GM23338 (cell line): ENCODE data around the gene PGAP1. TPM values are rescaled to one million over a fixed set of nuclear protein-coding genes. Genes with fewer than 3 reads are reported as not detected.

Source experiments
- ATAC-seq: fragments of 200-7000 bp; cut with Tn5 transposase; 3 replicates; pipeline ENCODE4 v1.9.1; 2020
- DNase-seq: peaks from one replicate; pipeline ENCODE4 v3.0.0-alpha.2; 2015; ENCODE audit warnings: low spot score
- H2AFZ ChIP-seq: fragments of 200-600 bp; sonication (generic); 2 replicates; pipeline ENCODE4 v1.8.0; 2016; ENCODE audit warnings: antibody characterized with exemption, mild to moderate bottlenecking, moderate library complexity
- H3F3A ChIP-seq: fragments of 200-600 bp; sonication (generic); replicated peaks from 2 replicates; pipeline ENCODE4 v1.8.0; 2017; ENCODE audit warnings: antibody characterized with exemption, mixed run types, low read depth
- H3K27ac ChIP-seq: fragments of 200-600 bp; sonication (generic); 2 replicates; pipeline ENCODE4 v1.6.1; 2016; ENCODE audit warnings: low read depth
- H3K27me3 ChIP-seq: fragments of 200-600 bp; sonication (generic); 2 replicates; pipeline ENCODE4 v1.8.0; 2016; ENCODE audit warnings: mild to moderate bottlenecking, mixed run types, moderate library complexity; ENCODE audit not compliant: insufficient read depth
- H3K36me3 ChIP-seq: fragments of 200-600 bp; sonication (generic); 2 replicates; pipeline ENCODE4 v1.8.0; 2016; ENCODE audit warnings: mild to moderate bottlenecking; ENCODE audit not compliant: insufficient read depth
- H3K4me1 ChIP-seq: fragments of 200-600 bp; sonication (generic); 2 replicates; pipeline ENCODE4 v1.8.0; 2016; ENCODE audit warnings: mild to moderate bottlenecking, moderate library complexity; ENCODE audit not compliant: insufficient read depth
- H3K4me2 ChIP-seq: fragments of 200-600 bp; sonication (generic); 2 replicates; pipeline ENCODE4 v1.7.1; 2017; ENCODE audit warnings: mixed run types
- H3K4me3 ChIP-seq: fragments of 200-600 bp; sonication (generic); 2 replicates; pipeline ENCODE4 v1.6.1; 2016; ENCODE audit warnings: mixed run types
- H3K79me2 ChIP-seq: fragments of 200-600 bp; sonication (generic); replicated peaks from 2 replicates; pipeline ENCODE4 v1.8.0; 2017; ENCODE audit warnings: mild to moderate bottlenecking; ENCODE audit not compliant: insufficient read depth
- H3K9me2 ChIP-seq: fragments of 200-600 bp; sonication (generic); 2 replicates; pipeline ENCODE4 v1.8.0; 2017; ENCODE audit not compliant: insufficient read depth
- H4K20me1 ChIP-seq: fragments of 200-600 bp; sonication (generic); replicated peaks from 2 replicates; pipeline ENCODE4 v1.8.0; 2017; ENCODE audit warnings: mild to moderate bottlenecking; ENCODE audit not compliant: insufficient read depth
- H3K27ac Mint-ChIP-seq: 2 replicates; pipeline ENCODE4 v1.8.0; 2020; ENCODE audit warnings: inconsistent platforms, mild to moderate bottlenecking, moderate library complexity, mixed read lengths
- H3K27me3 Mint-ChIP-seq: 3 replicates; pipeline ENCODE4 v1.8.0; 2022; ENCODE audit warnings: low read depth, mild to moderate bottlenecking, moderate library complexity, mixed read lengths, inconsistent platforms; ENCODE audit not compliant: insufficient read depth, poor library complexity
- H3K36me3 Mint-ChIP-seq: 3 replicates; pipeline ENCODE4 v1.8.0; 2021; ENCODE audit warnings: low read depth, mild to moderate bottlenecking, inconsistent platforms, moderate library complexity, mixed read lengths
- H3K4me1 Mint-ChIP-seq: 3 replicates; pipeline ENCODE4 v1.8.0; 2020; ENCODE audit warnings: mild to moderate bottlenecking, inconsistent platforms, mixed read lengths
- H3K4me3 Mint-ChIP-seq: 3 replicates; pipeline ENCODE4 v1.8.0; 2021; ENCODE audit warnings: moderate library complexity, mild to moderate bottlenecking, inconsistent platforms, mixed read lengths
- H3K9me3 Mint-ChIP-seq: 3 replicates; pipeline ENCODE4 v1.8.0; 2020; ENCODE audit warnings: moderate library complexity, mild to moderate bottlenecking, inconsistent platforms, mixed read lengths
- ETS1 ChIP-seq: IDR thresholded peaks from 2 replicates; pipeline ENCODE4 v1.6.1; 2016; ENCODE audit warnings: antibody characterized with exemption
- EZH2phosphoT487 ChIP-seq: fragments of 200-600 bp; sonication (generic); IDR thresholded peaks from one replicate; pipeline ENCODE4 v1.8.1; 2018; ENCODE audit warnings: antibody characterized with exemption; ENCODE audit not compliant: unreplicated experiment
- JUNB ChIP-seq: IDR thresholded peaks from one replicate; pipeline ENCODE4 v1.6.1; 2016; ENCODE audit warnings: antibody characterized with exemption; ENCODE audit not compliant: unreplicated experiment
- ZNF114 ChIP-seq: fragments of 250-450 bp; sonication (Bioruptor Pico); IDR thresholded peaks from 2 replicates; pipeline ENCODE4 v1.5.0; 2020; ENCODE audit warnings: mild to moderate bottlenecking, moderate library complexity
- ZNF331 ChIP-seq: fragments of 250-450 bp; sonication (Bioruptor Pico); IDR thresholded peaks from 2 replicates; pipeline ENCODE4 v1.5.0; 2020; ENCODE audit warnings: low read depth, mild to moderate bottlenecking, moderate library complexity
- ZNF462 ChIP-seq: fragments of 250-450 bp; sonication (Bioruptor Pico); IDR thresholded peaks from 2 replicates; pipeline ENCODE4 v1.5.0; 2020; ENCODE audit warnings: mild to moderate bottlenecking, moderate library complexity
- polyA plus RNA-seq: library from polyadenylated mRNA; unstranded; fragments of >200 nt; fragmentation: Nextera tagmentation; extraction: Ambion mirVana; gene quantifications from 2 replicates; pipeline ENCODE4 v1.2.1, GENCODE V29; 2016
- total RNA-seq: library from RNA; depleted of rRNA; stranded (reverse); fragments of >200 nt; shearing (Covaris generic); gene quantifications from 2 replicates; pipeline ENCODE4 v1.2.3, GENCODE V29; 2014

PGAP1 gene
- total and polyA plus RNA-seq, 2 experiments from 2014 or later: 9.8 to 26.5 TPM

- no peaks in the 10 kb centered on the region for H3K27me3 Mint-ChIP-seq
- H3K4me2 ChIP-seq: peak overlapping the region; percentile 52
- peaks cover 15% of the 10 kb centered on the region for H3K9me3 Mint-ChIP-seq
- H3K36me3 Mint-ChIP-seq: peaks cover 14% of the 10 kb centered on the region
- no peak overlapping the region; the same call in 1 of the 2 replicates for H3K27ac ChIP-seq
- H3K4me3 ChIP-seq: peak overlapping the region; percentile 11; the same call in 1 of the 2 replicates
- peak overlapping the region; percentile 7 for H2AFZ ChIP-seq
- H3K4me1 ChIP-seq: peaks cover 19% of the 10 kb centered on the region
- ATAC-seq (peak; percentile 87), DNase-seq (peak; percentile 62)
- peaks cover 32% of the 10 kb centered on the region for H3K4me1 Mint-ChIP-seq
- no peaks in the 10 kb centered on the region for H3F3A ChIP-seq
- H4K20me1 ChIP-seq: no peaks in the 10 kb centered on the region
- 0 out of 3 replicates have a peak overlapping the region, but pooled peaks have one; percentile 28 for H3K4me3 Mint-ChIP-seq
- H3K9me2 ChIP-seq: no peaks in the 10 kb centered on the region
- no peaks in the 10 kb centered on the region for H3K36me3 ChIP-seq
- H3K79me2 ChIP-seq: no peaks in the 10 kb centered on the region
- TF ChIP-seq ZNF114 (CRISPR knock-in tag) (no peak), EZH2phosphoT487 (no peak), ETS1 (no peak), ZNF462 (no peak), ZNF331 (CRISPR knock-in tag) (no peak), JUNB (no peak)
- H3K27ac Mint-ChIP-seq: peak overlapping the region; percentile 60; the same call in 1 of the 2 replicates
- H3K27me3 ChIP-seq: no peaks in the 10 kb centered on the region
Observed at GRCh38 chr2:196967116-196967515, 40.6 kb upstream of the PGAP1 start.
